Activated CD4-positive, alpha-beta memory T cell treated with anti-CD3 and anti-CD28 coated beads for 36 hours (primary cell): Measurements from ENCODE around the gene CTNNBL1. TPM values are rescaled to one million over a fixed set of nuclear protein-coding genes. Genes with fewer than 3 reads are reported as not detected.

Experiments used
- CTCF ChIA-PET: fragments of 350-600 bp; sonication (Branson Sonifier 250); formaldehyde crosslinking; loops from one replicate; lab custom pipeline; 2021; ENCODE audit warnings: antibody characterized with exemption, inconsistent platforms; lab: Charles Lee
- POLR2A ChIA-PET: fragments of 350-600 bp; sonication (Branson Sonifier 250); formaldehyde crosslinking; loops from one replicate; lab custom pipeline; 2021; ENCODE audit warnings: antibody characterized with exemption; lab: Charles Lee
- DNase-seq: peaks from one replicate; pipeline ENCODE4 v3.0.0-alpha.2; 2020
- H3K27ac Mint-ChIP-seq: one replicate; pipeline ENCODE4 v1.8.0; 2021; ENCODE audit warnings: mixed read lengths
- H3K27me3 Mint-ChIP-seq: one replicate; pipeline ENCODE4 v1.8.0; 2021; ENCODE audit warnings: mixed read lengths
- H3K36me3 Mint-ChIP-seq: one replicate; pipeline ENCODE4 v1.8.0; 2021; ENCODE audit warnings: mixed read lengths
- H3K4me1 Mint-ChIP-seq: one replicate; pipeline ENCODE4 v1.8.0; 2021; ENCODE audit warnings: low read depth, mixed read lengths
- H3K4me3 Mint-ChIP-seq: one replicate; pipeline ENCODE4 v1.8.0; 2021; ENCODE audit warnings: mild to moderate bottlenecking, mixed read lengths
- H3K9me3 Mint-ChIP-seq: one replicate; pipeline ENCODE4 v1.8.0; 2021; ENCODE audit warnings: mixed read lengths
- intact Hi-C: fragments of 100-400 bp; cut with micrococcal nuclease; formaldehyde crosslinking; loops from one replicate; pipeline ENCODE4 v1.15.1; 2023
- total RNA-seq, 2 experiments: library from RNA; stranded (reverse); gene quantifications; one replicate each; pipeline ENCODE4 v1.2.3, GENCODE V29; 2021

CTNNBL1 gene
- total RNA-seq, 2 experiments from 2014 or later = 72.5 to 76.5 TPM

- H3K27me3 Mint-ChIP-seq = no peaks in the 10 kb centered on the region
- no peak for DNase-seq
- peaks cover 37% of the 10 kb centered on the region for H3K36me3 Mint-ChIP-seq
- no peak overlapping the region for H3K27ac Mint-ChIP-seq
- H3K4me3 Mint-ChIP-seq = no peak overlapping the region
- no peaks in the 10 kb centered on the region for H3K9me3 Mint-ChIP-seq
- POLR2A ChIA-PET = no interaction called here
- no peaks in the 10 kb centered on the region for H3K4me1 Mint-ChIP-seq
- intact Hi-C loops = no loop called here
- CTCF ChIA-PET = no interaction called here
Observed at GRCh38 chr20:37800618-37801017, 106.8 kb downstream of the CTNNBL1 start.

DNA sequence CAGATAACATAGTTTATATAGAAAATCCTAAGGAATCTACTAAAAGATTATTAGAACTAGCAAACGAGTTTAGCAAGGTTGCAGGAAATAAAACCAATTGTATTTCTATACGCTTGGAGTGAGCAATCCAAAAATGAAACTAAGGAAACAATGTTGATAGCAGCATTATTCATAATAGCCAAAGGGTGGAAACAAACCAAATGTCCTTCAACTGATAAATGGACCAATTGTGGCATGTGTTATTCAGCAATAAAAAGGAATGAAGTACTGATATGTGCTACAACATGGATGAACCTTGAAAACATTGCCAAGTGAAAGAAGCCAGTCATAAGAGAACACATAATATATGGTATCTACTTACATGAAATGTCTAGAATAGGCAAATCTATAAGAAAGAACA is 108.1 kb downstream of the CTNNBL1 start:
- DNase-seq = no peak
- H3K36me3 Mint-ChIP-seq = peaks cover 40% of the 10 kb centered on the region
- no peaks in the 10 kb centered on the region for H3K4me1 Mint-ChIP-seq
- CTCF ChIA-PET = no interaction called here
- POLR2A ChIA-PET = no interaction called here
- H3K9me3 Mint-ChIP-seq = no peaks in the 10 kb centered on the region
- no peak overlapping the region for H3K4me3 Mint-ChIP-seq
- no peak overlapping the region for H3K27ac Mint-ChIP-seq
- no peaks in the 10 kb centered on the region for H3K27me3 Mint-ChIP-seq
- intact Hi-C loops = no loop called here

- H3K27me3 Mint-ChIP-seq = no peaks in the 10 kb centered on the region
- H3K4me1 Mint-ChIP-seq = no peaks in the 10 kb centered on the region
- ChIA-PET CTCF (no interaction called here), POLR2A (no interaction called here)
- no peaks in the 10 kb centered on the region for H3K9me3 Mint-ChIP-seq
- intact Hi-C loops = no loop called here
- peaks cover 43% of the 10 kb centered on the region for H3K36me3 Mint-ChIP-seq
- no peak for DNase-seq
- H3K27ac Mint-ChIP-seq = no peak overlapping the region
- no peak overlapping the region for H3K4me3 Mint-ChIP-seq
Observed at GRCh38 chr20:37803438-37804307, 109.8 kb downstream of the CTNNBL1 start.

DNA sequence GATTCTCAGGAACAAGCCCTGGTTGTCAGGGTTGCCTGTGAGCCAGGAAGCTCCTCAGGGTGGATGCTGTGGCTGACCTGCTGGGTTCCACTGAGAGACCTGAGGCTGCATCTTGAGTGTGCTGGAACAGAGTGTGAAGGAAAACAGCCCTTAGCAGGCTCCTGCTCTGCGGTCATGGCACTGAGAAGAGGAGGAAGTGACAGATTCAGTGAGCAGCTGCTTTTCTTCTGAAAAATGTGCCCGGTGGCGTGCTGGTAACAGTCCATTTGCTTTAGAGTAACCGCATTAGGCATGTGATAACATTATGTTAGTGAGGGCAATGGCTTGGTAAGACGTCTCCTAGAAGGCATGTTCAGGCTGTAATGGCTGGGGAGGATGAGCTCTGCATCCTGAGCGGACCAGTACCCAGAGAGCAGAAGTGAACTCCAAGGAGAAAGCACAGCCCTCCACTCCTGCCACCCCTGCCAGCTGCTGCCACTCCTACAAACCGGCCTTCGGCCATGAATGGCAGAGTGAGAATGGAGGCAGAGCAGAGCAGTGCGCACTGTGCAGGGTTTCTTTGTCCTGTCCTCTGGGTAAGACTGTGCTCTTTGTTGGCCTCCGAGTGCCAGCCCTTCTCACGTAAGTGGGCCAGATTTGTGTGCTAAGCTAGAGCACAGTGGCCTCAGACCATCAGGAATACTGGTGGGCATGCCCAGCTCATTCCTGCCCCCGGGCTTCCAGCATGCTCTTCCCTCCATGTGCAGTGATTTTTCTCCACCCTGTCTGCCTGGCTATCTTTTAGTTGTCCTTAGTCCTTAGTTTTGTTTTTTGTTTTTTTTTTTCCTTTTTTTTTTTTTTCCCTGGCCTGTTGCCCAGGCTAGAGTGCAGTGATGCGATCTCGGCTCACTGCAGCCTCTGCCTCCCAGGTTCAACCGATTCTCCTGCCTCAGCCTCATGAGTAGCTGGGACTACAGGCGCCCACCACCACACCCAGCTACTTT is 111.0 kb downstream of the CTNNBL1 start:
- no peak overlapping the region for H3K27ac Mint-ChIP-seq
- no peak for DNase-seq
- H3K9me3 Mint-ChIP-seq = no peaks in the 10 kb centered on the region
- intact Hi-C loops = no loop called here
- H3K4me1 Mint-ChIP-seq = no peaks in the 10 kb centered on the region
- ChIA-PET CTCF (no interaction called here), POLR2A (no interaction called here)
- H3K4me3 Mint-ChIP-seq = no peak overlapping the region
- no peaks in the 10 kb centered on the region for H3K27me3 Mint-ChIP-seq
- peaks cover 48% of the 10 kb centered on the region for H3K36me3 Mint-ChIP-seq

GRCh38 chr20:37807471-37808232 is 113.8 kb downstream of the CTNNBL1 start:
- Mint-ChIP-seq H3K4me1 (no peaks in the 10 kb centered on the region), H3K9me3 (no peaks in the 10 kb centered on the region), H3K36me3 (peaks cover 48% of the 10 kb centered on the region), H3K4me3 (no peak overlapping the region), H3K27me3 (no peaks in the 10 kb centered on the region), H3K27ac (no peak overlapping the region)
- intact Hi-C loops = no loop called here
- ChIA-PET CTCF (no interaction called here), POLR2A (no interaction called here)
- DNase-seq = no peak

DNA sequence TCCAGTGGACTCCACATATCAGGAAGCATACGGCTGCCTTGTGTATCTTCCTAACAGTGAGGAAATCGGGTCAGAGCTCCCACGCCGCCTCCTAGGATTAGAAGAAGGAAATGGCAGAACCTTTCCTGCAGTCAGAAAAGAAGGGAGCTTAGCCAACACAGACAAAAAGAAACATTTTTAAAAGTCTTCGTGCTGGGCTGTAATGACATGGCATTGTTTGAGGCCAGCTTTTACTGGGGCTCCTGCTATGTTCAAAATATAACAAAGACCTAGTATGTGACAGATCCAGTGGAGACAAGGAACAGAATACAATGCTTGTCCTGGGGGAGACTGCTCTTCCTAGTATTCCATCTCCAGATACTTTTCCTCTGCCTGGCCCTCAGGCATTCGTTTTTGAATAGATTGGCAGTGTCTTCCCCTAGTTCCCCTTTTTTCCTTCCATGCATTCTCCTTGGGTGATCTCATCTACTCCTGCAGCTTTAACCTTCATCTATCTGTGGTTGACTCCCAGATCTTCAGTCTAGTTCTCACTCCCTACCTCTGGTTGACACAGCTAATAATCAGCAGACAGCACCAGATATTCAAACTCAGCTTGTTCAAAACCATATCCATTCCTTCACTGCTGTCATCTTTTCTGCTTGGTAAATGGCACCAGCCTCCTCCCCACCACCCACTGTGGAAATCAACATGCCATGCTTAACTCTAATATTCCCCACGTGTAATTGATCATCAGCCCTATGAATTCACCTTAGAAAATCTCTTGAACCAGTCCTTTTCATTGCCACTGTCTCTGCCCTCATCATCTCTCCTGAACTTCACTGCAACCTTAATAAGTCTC is 114.6 kb downstream of the CTNNBL1 start:
- CTCF ChIA-PET = no interaction called here
- POLR2A ChIA-PET = no interaction called here
- intact Hi-C loops = no loop called here
- Mint-ChIP-seq H3K36me3 (peaks cover 40% of the 10 kb centered on the region), H3K4me3 (no peak overlapping the region), H3K9me3 (no peaks in the 10 kb centered on the region), H3K27ac (no peak overlapping the region), H3K4me1 (no peaks in the 10 kb centered on the region), H3K27me3 (no peaks in the 10 kb centered on the region)
- no peak for DNase-seq

DNA sequence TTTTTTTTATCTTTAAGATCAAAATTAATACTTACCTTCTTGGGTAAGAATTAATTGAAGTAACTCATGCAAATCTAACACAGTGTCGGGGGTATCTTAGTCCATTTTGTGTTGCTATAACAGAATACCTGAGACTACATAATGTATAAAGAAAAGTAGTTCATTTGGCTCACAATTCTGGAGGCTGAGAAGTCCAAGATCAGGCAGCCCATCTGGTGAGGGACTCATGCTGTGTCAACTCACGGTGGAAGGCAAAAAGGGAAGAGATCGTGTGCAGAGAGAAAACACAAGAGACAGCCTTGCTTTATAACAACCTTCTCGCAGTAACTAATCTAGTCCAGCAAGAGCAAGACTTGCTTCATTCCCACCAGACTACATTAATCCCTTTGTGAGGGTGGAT is 116.2 kb downstream of the CTNNBL1 start:
- POLR2A ChIA-PET = no interaction called here
- Mint-ChIP-seq H3K9me3 (no peaks in the 10 kb centered on the region), H3K27ac (no peak overlapping the region), H3K4me1 (no peaks in the 10 kb centered on the region), H3K4me3 (no peak overlapping the region), H3K36me3 (peaks cover 30% of the 10 kb centered on the region), H3K27me3 (no peaks in the 10 kb centered on the region)
- intact Hi-C loops = no loop called here
- no peak for DNase-seq
- CTCF ChIA-PET = no interaction called here

DNA sequence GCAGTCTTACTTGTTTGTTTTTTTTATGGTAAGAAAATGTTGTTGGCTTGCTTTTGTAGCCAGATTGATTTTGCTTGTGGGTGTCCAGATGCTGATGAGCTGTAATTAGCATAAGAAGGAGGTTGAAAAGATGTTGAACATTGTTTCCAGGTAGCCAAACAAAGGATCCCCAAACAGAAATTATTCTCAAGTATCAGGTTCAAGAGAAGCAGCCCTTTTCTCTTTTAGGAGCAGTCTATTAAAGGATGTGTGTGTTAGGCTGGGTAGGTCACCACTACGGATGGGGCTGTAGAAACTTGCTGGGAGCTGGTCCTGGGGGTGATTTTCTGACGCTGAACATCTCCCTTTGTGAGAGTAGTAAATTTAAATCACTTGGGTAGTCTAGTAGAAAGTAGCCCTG is 122.2 kb downstream of the CTNNBL1 start:
- ChIA-PET CTCF (no interaction called here), POLR2A (no interaction called here)
- no peaks in the 10 kb centered on the region for H3K9me3 Mint-ChIP-seq
- intact Hi-C loops = no loop called here
- H3K4me3 Mint-ChIP-seq = no peak overlapping the region
- H3K4me1 Mint-ChIP-seq = no peaks in the 10 kb centered on the region
- no peak overlapping the region for H3K27ac Mint-ChIP-seq
- H3K36me3 Mint-ChIP-seq = peaks cover 5% of the 10 kb centered on the region
- H3K27me3 Mint-ChIP-seq = no peaks in the 10 kb centered on the region
- DNase-seq = no peak

- intact Hi-C loops = no loop called here
- POLR2A ChIA-PET = no interaction called here
- H3K27ac Mint-ChIP-seq = no peak overlapping the region
- H3K4me1 Mint-ChIP-seq = no peaks in the 10 kb centered on the region
- CTCF ChIA-PET = no interaction called here
- H3K9me3 Mint-ChIP-seq = no peaks in the 10 kb centered on the region
- H3K36me3 Mint-ChIP-seq = peaks cover 5% of the 10 kb centered on the region
- DNase-seq = no peak
- H3K4me3 Mint-ChIP-seq = no peak overlapping the region
- no peaks in the 10 kb centered on the region for H3K27me3 Mint-ChIP-seq
Observed at GRCh38 chr20:37816726-37817125, 122.9 kb downstream of the CTNNBL1 start.

- CTCF ChIA-PET = no interaction called here
- Mint-ChIP-seq H3K36me3 (peaks cover 5% of the 10 kb centered on the region), H3K4me1 (peaks cover 9% of the 10 kb centered on the region), H3K27me3 (no peaks in the 10 kb centered on the region), H3K9me3 (no peaks in the 10 kb centered on the region), H3K27ac (no peak overlapping the region), H3K4me3 (no peak overlapping the region)
- POLR2A ChIA-PET = no interaction called here
- intact Hi-C loops = no loop called here
- DNase-seq = no peak
Observed at GRCh38 chr20:37821696-37822095, 127.9 kb downstream of the CTNNBL1 start.

DNA sequence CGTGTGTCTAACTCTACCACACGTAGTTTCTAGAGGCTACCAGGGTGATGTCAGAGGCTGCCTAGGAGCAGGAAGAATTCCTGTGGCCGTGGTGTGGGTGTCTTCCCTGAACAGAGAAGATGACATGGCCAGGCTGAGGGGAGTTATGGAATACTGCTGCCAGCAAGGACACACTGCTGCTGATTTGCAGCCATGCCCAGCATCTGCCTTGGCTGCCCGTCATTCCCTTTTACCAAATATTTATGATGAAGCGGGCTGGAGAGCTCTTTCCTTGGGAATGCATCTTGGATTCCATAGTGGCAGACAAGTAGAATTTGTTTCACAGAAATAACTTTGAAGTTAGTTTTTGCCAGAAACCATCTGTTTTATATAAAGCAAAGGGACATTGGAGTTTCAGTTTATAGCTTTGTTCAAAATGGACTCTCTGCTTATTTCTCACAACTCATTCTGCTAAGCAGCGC is 128.3 kb downstream of the CTNNBL1 start:
- Mint-ChIP-seq H3K27me3 (no peaks in the 10 kb centered on the region), H3K27ac (no peak overlapping the region), H3K36me3 (peaks cover 5% of the 10 kb centered on the region), H3K4me1 (peaks cover 9% of the 10 kb centered on the region), H3K9me3 (no peaks in the 10 kb centered on the region), H3K4me3 (no peak overlapping the region)
- intact Hi-C loops = no loop called here
- POLR2A ChIA-PET = no interaction called here
- DNase-seq = no peak
- CTCF ChIA-PET = no interaction called here
